Activated effector memory CD4-positive, alpha-beta T cell treated with anti-CD3 and anti-CD28 coated beads, Interleukin-2, amount 50 U/mL, for 16 hours (primary cell): ENCODE data around the gene MPZ.
"Not testable (repeated sequence)": the region's sequence is repeated elsewhere in the genome, so short reads cannot be mapped to it uniquely, and the experiment has no call there.

Experiments
- DNase-seq: peaks from one replicate; pipeline ENCODE4 v3.0.0-alpha.2; 2020

The MPZ gene

GRCh38 chr1:161309868-161310267 lies at the start of gene MPZ:
TSS of gene MPZ (minus strand) at chr1:161309968. CDS start at chr1:161309905, 63 bp downstream.
- no peak for DNase-seq

GRCh38 chr1:161359291-161359690 lies 49.5 kb upstream of the MPZ start:
- no peak for DNase-seq

- no peak for DNase-seq
These were observed 47.3 kb upstream of the MPZ start for GRCh38 chr1:161357073-161357472.

- DNase-seq = no peak
These were observed 41.7 kb upstream of the MPZ start for GRCh38 chr1:161351482-161351881.

GRCh38 chr1:161350671-161351070 lies 40.9 kb upstream of the MPZ start:
- no peak for DNase-seq

GRCh38 chr1:161342821-161343220 lies 33.1 kb upstream of the MPZ start:
- no peak for DNase-seq

- no peak for DNase-seq
These were observed 32.4 kb upstream of the MPZ start for GRCh38 chr1:161342177-161342576.

GRCh38 chr1:161335796-161336195 lies 26.0 kb upstream of the MPZ start:
- no peak for DNase-seq

- no peak for DNase-seq
These were observed 23.4 kb upstream of the MPZ start for GRCh38 chr1:161333166-161333565.

GRCh38 chr1:161330346-161330745 lies 20.6 kb upstream of the MPZ start:
- DNase-seq = no peak

- DNase-seq = no peak
These were observed 14.3 kb upstream of the MPZ start for GRCh38 chr1:161324020-161324419.

GRCh38 chr1:161315841-161316674 lies 6.3 kb upstream of the MPZ start:
- DNase-seq = not testable (repeated sequence)

GRCh38 chr1:161314201-161314981 lies 4.6 kb upstream of the MPZ start, which contains the start of gene SDHC:
TSS of gene SDHC (plus strand) at chr1:161314381. CDS start at chr1:161314406, 25 bp downstream.
- DNase-seq = peak; percentile 96

GRCh38 chr1:161313554-161314200 lies 3.9 kb upstream of the MPZ start:
- no peak for DNase-seq

GRCh38 chr1:161311595-161312181 lies 1.9 kb upstream of the MPZ start:
- DNase-seq = no peak

- no peak for DNase-seq
These were observed 1.7 kb downstream of the MPZ start for GRCh38 chr1:161307892-161308638.

- peak; percentile 68 for DNase-seq
These were observed 2.5 kb downstream of the MPZ start for GRCh38 chr1:161307230-161307768.

GRCh38 chr1:161305867-161306519 lies 3.8 kb downstream of the MPZ start:
- peak; percentile 94 for DNase-seq

GRCh38 chr1:161304927-161305866 lies 4.6 kb downstream of the MPZ start:
- DNase-seq = no peak

GRCh38 chr1:161300478-161300877 lies 9.3 kb downstream of the MPZ start:
- DNase-seq = no peak
